Measurements from ENCODE around the gene EAPP.
"Not testable (repeated sequence)": the region's sequence is repeated elsewhere in the genome, so short reads cannot be mapped to it uniquely, and the experiment has no call there.

Gene EAPP

DNA sequence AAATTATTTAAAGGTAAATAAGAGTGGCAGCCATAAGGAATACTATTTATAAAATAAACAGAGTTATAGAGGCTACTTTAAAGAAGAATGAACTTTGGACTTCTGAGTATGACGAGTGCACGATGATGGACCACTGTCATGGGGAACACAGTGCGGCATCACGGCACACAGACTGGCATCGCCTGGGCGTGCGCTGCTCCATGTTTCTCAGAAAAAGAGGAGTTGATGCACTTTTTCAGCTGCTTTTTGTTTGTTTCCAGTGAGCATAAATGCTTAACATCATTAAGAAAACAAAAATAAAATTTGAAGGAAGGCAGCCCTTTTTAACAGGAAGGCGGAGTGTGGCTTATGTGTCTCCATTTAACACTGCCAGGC is 23.3 kb upstream of the EAPP start:
- TF ChIP-seq YY1 (IDR thresholded peaks at IDR 0.05; ENCODE audit: insufficient read depth, insufficient read length), result no peak
- TF ChIP-seq SUZ12 (IDR thresholded peaks at IDR 0.05; ENCODE audit: extremely low read depth, insufficient read depth, insufficient read length), result no peak
- no peak for TF ChIP-seq ZNF274 (IDR thresholded peaks at IDR 0.05; ENCODE audit: low read depth, low read length)
- Histone ChIP-seq H3K4me1 (ENCODE audit: insufficient read depth, insufficient read length) (no peaks in the 10 kb centered on the region), H3K36me3 (ENCODE audit: insufficient read depth, insufficient read length, low read length) (peaks cover 18% of the 10 kb centered on the region), H3K4me3 (ENCODE audit: insufficient read length, low read depth) (no peak overlapping the region), H3K9me3 (ENCODE audit: insufficient read depth, low read length) (no peaks in the 10 kb centered on the region), H3K27me3 (ENCODE audit: insufficient read depth, insufficient read length) (no peaks in the 10 kb centered on the region), H3K9ac (ENCODE audit: insufficient read length, low read depth) (no peak overlapping the region)
- no peak for DNase-seq (ENCODE audit: low read depth, low spot score)

DNA sequence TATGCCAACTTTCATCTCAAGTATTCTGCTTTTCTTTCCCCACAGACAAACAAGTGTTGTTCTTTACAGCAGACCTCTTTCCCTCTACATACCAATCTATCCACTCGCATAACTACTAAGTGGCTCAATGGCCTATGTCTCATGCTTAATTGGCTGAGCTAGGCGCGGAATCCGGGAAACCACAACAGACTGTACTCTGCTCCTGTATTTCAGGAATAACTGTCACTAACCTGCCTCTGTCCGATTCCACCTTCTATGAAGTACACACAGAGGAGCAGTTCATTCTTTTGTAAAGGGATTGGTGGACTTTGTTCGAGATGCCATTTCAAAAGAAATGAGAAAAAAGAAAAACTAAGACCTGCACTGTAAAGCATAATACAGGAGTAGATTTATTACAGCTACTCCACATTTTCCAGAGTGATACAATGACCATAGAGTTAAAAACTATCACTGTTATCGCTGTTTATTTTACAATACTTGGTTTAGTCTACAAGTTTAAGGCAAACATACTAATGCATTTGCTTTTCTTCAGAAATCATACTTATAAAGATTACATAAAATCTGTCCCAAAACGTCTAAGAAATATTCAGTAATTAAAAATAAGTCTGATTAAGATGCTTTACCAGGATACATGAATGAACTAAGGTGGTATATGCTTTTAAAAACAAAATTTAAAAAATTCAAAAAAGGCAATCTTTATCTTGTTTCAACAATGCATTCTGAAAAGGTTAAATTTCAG is 22.7 kb upstream of the EAPP start:
- not testable (repeated sequence) for H3K9ac ChIP-seq (ENCODE audit: insufficient read length, low read depth); DNase-seq (ENCODE audit: low read depth, low spot score); H3K27me3 ChIP-seq (ENCODE audit: insufficient read depth, insufficient read length); H3K4me1 ChIP-seq (ENCODE audit: insufficient read depth, insufficient read length); H3K4me3 ChIP-seq (ENCODE audit: insufficient read length, low read depth); H3K9me3 ChIP-seq (ENCODE audit: insufficient read depth, low read length)
- peaks cover 18% of the 10 kb centered on the region for H3K36me3 ChIP-seq (ENCODE audit: insufficient read depth, insufficient read length, low read length)

DNA sequence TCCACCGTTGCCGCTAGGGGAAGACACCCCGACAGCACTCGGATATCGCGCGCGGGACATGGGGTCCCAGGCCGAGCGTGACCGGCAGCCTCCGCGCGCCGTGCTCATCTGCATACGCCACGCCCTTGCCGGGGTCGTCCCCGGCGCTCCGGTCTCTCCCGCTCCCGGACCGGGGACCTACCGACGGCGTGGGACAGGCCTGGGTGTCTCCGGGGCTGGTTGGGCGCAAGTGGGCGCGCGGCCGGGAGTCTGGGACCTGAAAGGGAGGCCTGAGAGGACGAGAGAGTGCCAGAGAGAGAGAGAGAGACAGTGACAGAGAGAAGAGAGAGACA is 17.0 kb upstream of the EAPP start:
- H3K9ac ChIP-seq (ENCODE audit: insufficient read length, low read depth); H3K9me3 ChIP-seq (ENCODE audit: insufficient read depth, low read length); H3K27me3 ChIP-seq (ENCODE audit: insufficient read depth, insufficient read length); H3K4me1 ChIP-seq (ENCODE audit: insufficient read depth, insufficient read length); DNase-seq (ENCODE audit: low read depth, low spot score); H3K36me3 ChIP-seq (ENCODE audit: insufficient read depth, insufficient read length, low read length); H3K4me3 ChIP-seq (ENCODE audit: insufficient read length, low read depth): not testable (repeated sequence)

DNA sequence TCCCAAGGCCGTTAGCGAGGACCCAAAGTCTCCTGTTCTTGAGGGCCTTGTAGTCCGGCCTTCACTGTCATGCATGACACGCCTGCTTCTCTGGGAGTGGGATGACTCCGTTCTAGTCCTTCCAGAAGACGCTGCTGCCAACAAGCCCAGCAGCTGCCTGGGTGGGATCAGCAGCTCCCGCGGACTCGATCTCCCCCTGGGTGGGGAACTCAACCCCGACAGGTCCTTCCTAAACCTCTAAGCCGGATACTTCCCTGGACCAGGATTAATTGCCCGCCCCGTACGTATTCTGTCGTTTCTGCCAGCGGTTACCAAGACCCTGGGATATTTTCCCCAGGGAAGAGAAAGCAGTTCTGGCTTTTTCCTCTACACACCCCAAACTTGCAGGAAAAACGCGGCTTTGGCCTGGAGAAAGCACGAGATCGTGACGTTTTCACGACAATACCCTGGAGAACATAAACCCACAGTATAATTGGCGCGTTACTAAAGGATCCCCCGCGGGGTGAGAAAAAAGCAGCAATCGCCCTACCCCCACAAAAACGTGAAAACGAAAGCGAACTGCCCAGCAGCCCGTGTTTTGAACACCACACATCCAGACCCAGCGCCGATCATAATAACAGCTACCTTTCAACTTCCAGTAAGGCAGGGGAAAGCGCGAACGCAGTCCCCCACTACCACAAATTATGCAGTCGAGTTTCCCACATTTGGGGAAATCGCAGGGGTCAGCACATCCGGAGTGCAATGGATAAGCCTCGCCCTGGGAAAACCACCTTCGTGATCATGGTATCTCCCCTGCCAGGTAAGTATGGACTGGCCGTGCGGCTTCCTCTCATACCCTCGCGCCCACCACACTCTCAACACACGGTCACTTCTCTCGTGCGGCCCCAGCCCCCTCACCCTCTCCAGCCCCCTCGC is 16.3 kb upstream of the EAPP start:
- H3K9me3 ChIP-seq (ENCODE audit: insufficient read depth, low read length); H3K36me3 ChIP-seq (ENCODE audit: insufficient read depth, insufficient read length, low read length); H3K9ac ChIP-seq (ENCODE audit: insufficient read length, low read depth); DNase-seq (ENCODE audit: low read depth, low spot score); H3K4me1 ChIP-seq (ENCODE audit: insufficient read depth, insufficient read length); H3K4me3 ChIP-seq (ENCODE audit: insufficient read length, low read depth); H3K27me3 ChIP-seq (ENCODE audit: insufficient read depth, insufficient read length): not testable (repeated sequence)

DNA sequence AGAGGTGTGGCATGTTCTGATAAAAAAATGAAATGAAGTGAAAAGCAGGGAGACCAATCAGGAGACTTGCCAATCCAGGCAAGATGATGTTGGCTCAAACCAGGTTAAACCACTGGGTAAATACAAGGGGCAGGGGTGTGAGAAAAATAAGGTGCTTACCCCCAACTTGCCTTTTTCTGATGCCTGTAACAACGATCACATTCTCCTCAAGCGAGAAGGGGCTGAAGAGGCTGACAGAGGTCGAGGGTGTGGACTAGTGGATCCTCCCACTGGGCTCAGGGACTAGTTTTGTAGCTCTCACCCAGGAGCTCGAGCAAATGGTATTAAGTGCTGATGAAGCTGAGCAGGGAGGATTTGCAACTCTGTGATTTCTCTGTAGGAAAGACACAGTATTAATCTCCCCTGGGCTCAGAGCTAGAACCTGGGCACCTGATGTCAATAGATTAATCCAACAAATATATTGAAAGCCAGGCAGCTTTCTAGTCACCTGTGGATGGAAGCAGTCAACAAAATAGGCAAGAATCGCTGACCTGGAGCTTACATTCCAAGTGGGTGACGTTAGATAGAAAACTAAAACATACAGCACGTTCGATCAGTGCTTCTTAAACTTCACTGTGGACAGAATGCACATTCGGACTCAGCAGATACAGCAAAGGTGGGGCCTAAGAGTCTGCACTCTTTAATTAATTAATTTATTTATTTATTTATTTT is 15.2 kb upstream of the EAPP start:
- H3K4me3 ChIP-seq (ENCODE audit: insufficient read length, low read depth), result no peak overlapping the region
- H3K9ac ChIP-seq (ENCODE audit: insufficient read length, low read depth), result no peak overlapping the region
- no peaks in the 10 kb centered on the region for H3K4me1 ChIP-seq (ENCODE audit: insufficient read depth, insufficient read length)
- no peaks in the 10 kb centered on the region for H3K27me3 ChIP-seq (ENCODE audit: insufficient read depth, insufficient read length)
- no peaks in the 10 kb centered on the region for H3K36me3 ChIP-seq (ENCODE audit: insufficient read depth, insufficient read length, low read length)
- H3K9me3 ChIP-seq (ENCODE audit: insufficient read depth, low read length), result no peaks in the 10 kb centered on the region
- no peak for DNase-seq (ENCODE audit: low read depth, low spot score)
- TF ChIP-seq ZNF274 (IDR thresholded peaks at IDR 0.05; ENCODE audit: low read depth, low read length), result no peak
- TF ChIP-seq SUZ12 (IDR thresholded peaks at IDR 0.05; ENCODE audit: extremely low read depth, insufficient read depth, insufficient read length), result no peak
- no peak for TF ChIP-seq YY1 (IDR thresholded peaks at IDR 0.05; ENCODE audit: insufficient read depth, insufficient read length)

DNA sequence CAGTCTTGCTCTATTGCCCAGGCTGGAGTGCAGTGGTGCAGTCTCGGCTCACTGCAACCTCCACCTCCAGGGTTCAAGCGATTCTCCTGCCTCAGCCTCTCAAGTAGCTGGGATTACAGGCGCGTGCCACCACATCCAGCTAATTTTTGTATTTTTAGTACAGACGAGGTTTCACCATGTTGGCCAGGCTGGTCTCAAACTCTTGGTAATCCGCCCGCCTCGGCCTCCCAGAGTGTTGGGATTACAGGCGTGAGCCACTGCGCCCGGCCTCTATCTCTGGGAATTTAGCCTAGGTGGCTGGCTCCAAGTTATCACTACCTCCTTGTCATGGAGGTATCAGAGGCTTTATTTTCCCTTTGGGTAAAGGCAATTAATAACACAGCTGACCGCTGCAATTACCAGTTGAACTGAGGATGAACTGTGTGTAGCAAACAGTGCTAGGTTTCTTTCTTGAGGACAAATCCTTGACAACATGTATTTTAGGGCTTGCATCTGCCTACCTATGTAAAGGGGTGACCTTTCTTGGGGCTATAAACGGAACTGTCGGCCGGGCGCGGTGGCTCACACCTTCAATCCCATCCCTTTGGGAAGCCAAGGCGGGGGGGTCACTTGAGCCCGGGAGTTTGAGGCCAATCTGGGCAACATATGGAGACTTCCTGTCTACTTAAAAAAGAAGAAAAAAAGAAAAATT is 9.9 kb upstream of the EAPP start:
- DNase-seq (ENCODE audit: low read depth, low spot score); H3K27me3 ChIP-seq (ENCODE audit: insufficient read depth, insufficient read length); H3K9me3 ChIP-seq (ENCODE audit: insufficient read depth, low read length); H3K4me3 ChIP-seq (ENCODE audit: insufficient read length, low read depth); H3K4me1 ChIP-seq (ENCODE audit: insufficient read depth, insufficient read length); H3K9ac ChIP-seq (ENCODE audit: insufficient read length, low read depth); H3K36me3 ChIP-seq (ENCODE audit: insufficient read depth, insufficient read length, low read length): not testable (repeated sequence)

DNA sequence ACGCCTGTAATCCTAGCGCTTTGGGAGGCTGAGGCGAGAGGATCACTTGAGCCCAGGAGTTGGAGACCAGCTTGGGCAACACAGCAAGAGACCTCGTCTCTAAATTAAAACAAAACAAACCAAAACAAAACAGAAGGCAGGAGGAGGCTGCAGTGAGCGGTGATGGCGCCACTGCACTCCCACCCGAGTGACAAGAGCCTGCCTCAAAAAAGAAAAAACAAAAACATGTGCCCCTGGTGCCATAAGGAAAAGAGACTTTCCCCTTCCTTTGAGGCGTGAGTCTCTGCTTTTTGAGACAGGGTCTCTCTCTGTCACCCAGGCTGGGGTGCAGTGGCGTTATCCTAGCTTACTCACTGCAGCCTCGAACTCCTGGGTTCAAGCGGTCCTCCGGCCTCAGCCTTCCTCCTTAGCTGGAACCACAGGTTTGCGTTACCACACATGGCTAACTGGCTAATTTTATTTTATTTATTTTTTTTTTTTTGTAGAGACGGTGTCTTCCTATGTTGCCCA is 9.0 kb upstream of the EAPP start:
- H3K4me1 ChIP-seq (ENCODE audit: insufficient read depth, insufficient read length), result no peaks in the 10 kb centered on the region
- no peak overlapping the region for H3K9ac ChIP-seq (ENCODE audit: insufficient read length, low read depth)
- H3K27me3 ChIP-seq (ENCODE audit: insufficient read depth, insufficient read length), result no peaks in the 10 kb centered on the region
- TF ChIP-seq ZNF274 (IDR thresholded peaks at IDR 0.05; ENCODE audit: low read depth, low read length) (no peak), SUZ12 (IDR thresholded peaks at IDR 0.05; ENCODE audit: extremely low read depth, insufficient read depth, insufficient read length) (no peak), YY1 (IDR thresholded peaks at IDR 0.05; ENCODE audit: insufficient read depth, insufficient read length) (no peak)
- no peaks in the 10 kb centered on the region for H3K36me3 ChIP-seq (ENCODE audit: insufficient read depth, insufficient read length, low read length)
- H3K4me3 ChIP-seq (ENCODE audit: insufficient read length, low read depth), result no peak overlapping the region
- no peaks in the 10 kb centered on the region for H3K9me3 ChIP-seq (ENCODE audit: insufficient read depth, low read length)
- DNase-seq (ENCODE audit: low read depth, low spot score), result no peak

DNA sequence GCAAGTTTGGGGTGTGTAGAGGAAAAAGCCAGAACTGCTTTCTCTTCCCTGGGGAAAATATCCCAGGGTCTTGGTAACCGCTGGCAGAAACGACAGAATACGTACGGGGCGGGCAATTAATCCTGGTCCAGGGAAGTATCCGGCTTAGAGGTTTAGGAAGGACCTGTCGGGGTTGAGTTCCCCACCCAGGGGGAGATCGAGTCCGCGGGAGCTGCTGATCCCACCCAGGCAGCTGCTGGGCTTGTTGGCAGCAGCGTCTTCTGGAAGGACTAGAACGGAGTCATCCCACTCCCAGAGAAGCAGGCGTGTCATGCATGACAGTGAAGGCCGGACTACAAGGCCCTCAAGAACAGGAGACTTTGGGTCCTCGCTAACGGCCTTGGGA is 7.6 kb upstream of the EAPP start:
- H3K27me3 ChIP-seq (ENCODE audit: insufficient read depth, insufficient read length); H3K9ac ChIP-seq (ENCODE audit: insufficient read length, low read depth); H3K4me1 ChIP-seq (ENCODE audit: insufficient read depth, insufficient read length); H3K4me3 ChIP-seq (ENCODE audit: insufficient read length, low read depth); DNase-seq (ENCODE audit: low read depth, low spot score); H3K9me3 ChIP-seq (ENCODE audit: insufficient read depth, low read length); H3K36me3 ChIP-seq (ENCODE audit: insufficient read depth, insufficient read length, low read length): not testable (repeated sequence)

DNA sequence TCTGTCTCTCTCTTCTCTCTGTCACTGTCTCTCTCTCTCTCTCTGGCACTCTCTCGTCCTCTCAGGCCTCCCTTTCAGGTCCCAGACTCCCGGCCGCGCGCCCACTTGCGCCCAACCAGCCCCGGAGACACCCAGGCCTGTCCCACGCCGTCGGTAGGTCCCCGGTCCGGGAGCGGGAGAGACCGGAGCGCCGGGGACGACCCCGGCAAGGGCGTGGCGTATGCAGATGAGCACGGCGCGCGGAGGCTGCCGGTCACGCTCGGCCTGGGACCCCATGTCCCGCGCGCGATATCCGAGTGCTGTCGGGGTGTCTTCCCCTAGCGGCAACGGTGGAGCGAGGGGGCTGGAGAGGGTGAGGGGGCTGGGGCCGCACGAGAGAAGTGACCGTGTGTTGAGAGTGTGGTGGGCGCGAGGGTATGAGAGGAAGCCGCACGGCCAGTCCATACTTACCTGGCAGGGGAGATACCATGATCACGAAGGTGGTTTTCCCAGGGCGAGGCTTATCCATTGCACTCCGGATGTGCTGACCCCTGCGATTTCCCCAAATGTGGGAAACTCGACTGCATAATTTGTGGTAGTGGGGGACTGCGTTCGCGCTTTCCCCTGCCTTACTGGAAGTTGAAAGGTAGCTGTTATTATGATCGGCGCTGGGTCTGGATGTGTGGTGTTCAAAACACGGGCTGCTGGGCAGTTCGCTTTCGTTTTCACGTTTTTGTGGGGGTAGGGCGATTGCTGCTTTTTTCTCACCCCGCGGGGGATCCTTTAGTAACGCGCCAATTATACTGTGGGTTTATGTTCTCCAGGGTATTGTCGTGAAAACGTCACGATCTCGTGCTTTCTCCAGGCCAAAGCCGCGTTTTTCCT is 7.0 kb upstream of the EAPP start:
- not testable (repeated sequence) for H3K27me3 ChIP-seq (ENCODE audit: insufficient read depth, insufficient read length)

More for the DNA sequence above, 7.0 kb upstream of the EAPP start:
- not testable (repeated sequence) for H3K9me3 ChIP-seq (ENCODE audit: insufficient read depth, low read length); DNase-seq (ENCODE audit: low read depth, low spot score); H3K36me3 ChIP-seq (ENCODE audit: insufficient read depth, insufficient read length, low read length); H3K9ac ChIP-seq (ENCODE audit: insufficient read length, low read depth); H3K4me3 ChIP-seq (ENCODE audit: insufficient read length, low read depth); H3K4me1 ChIP-seq (ENCODE audit: insufficient read depth, insufficient read length)
